ENCODE results near the gene HBEGF. TPM values are rescaled to one million over a fixed set of nuclear protein-coding genes. Genes with fewer than 3 reads are reported as not detected.

HBEGF gene
- total and polyA plus RNA-seq, 10 donors: 1.2 to 16.2 (median 6.9) TPM

GRCh38 chr5:140349244-140349643 lies 2.8 kb upstream of the HBEGF start:
- Histone ChIP-seq H3K4me3 (no peak overlapping the region), H3K27ac (no peak overlapping the region), H3K9me3 (no peaks in the 10 kb centered on the region), H3K4me1 (peaks cover 12 to 50% (median 36%) of the 10 kb centered on the region in 6 donors), H3K36me3 (no peaks in the 10 kb centered on the region), H3K27me3 (replicated peaks in 1 of 7) (peaks cover 0 to 40% (median 0%) of the 10 kb centered on the region in 7 donors)
- whole genome bisulfite sequencing, 5 donors: 86 to 98% (median 91%) methylated on average over 2 of the region's 2 CpGs
- intact Hi-C loops (cut with DNase I; ENCODE audit: low total_unique reads): no loop called here
- no peak for TF ChIP-seq POLR2AphosphoS5 (IDR thresholded peaks at IDR 0.05)
- no peak for TF ChIP-seq POLR2A (IDR thresholded peaks at IDR 0.05)
- no peak for TF ChIP-seq CTCF (IDR thresholded peaks at IDR 0.05 in 8 of 11, conservative IDR thresholded peaks at IDR 0.05 in 3 of 11)
- no peak for DNase-seq

GRCh38 chr5:140348104-140348503 lies 1.7 kb upstream of the HBEGF start:
- WGBS, 5 donors: 48 to 69% (median 65%) methylated on average over 4 of the region's 4 CpGs
- H3K27me3 ChIP-seq (replicated peaks in 1 of 7): peaks cover 0 to 38% (median 0%) of the 10 kb centered on the region in 7 donors
- TF ChIP-seq POLR2AphosphoS5 (IDR thresholded peaks at IDR 0.05) (no peak), CTCF (IDR thresholded peaks at IDR 0.05 in 8 of 11, conservative IDR thresholded peaks at IDR 0.05 in 3 of 11) (no peak), POLR2A (IDR thresholded peaks at IDR 0.05) (no peak)
- no peaks in the 10 kb centered on the region for H3K9me3 ChIP-seq
- H3K36me3 ChIP-seq: no peaks in the 10 kb centered on the region
- no peak for DNase-seq
- intact Hi-C loops (cut with DNase I; ENCODE audit: low total_unique reads): no loop called here
- H3K4me1 ChIP-seq: peaks cover 13 to 61% (median 45%) of the 10 kb centered on the region in 6 donors
- H3K27ac ChIP-seq: no peak overlapping the region
- H3K4me3 ChIP-seq: no peak overlapping the region

- TF ChIP-seq POLR2AphosphoS5 (IDR thresholded peaks at IDR 0.05) (no peak), CTCF (IDR thresholded peaks at IDR 0.05 in 8 of 11, conservative IDR thresholded peaks at IDR 0.05 in 3 of 11) (no peak), POLR2A (IDR thresholded peaks at IDR 0.05) (no peak)
- intact Hi-C loops (cut with DNase I; ENCODE audit: low total_unique reads): no loop called here
- H3K36me3 ChIP-seq: no peaks in the 10 kb centered on the region
- H3K4me3 ChIP-seq: peak overlapping the region in 1 of 8 donors; percentile 88
- H3K27ac ChIP-seq: peak overlapping the region in 3 of 8 donors; percentile 72 to 84 (median 76)
- DNase-seq: peak; percentile 14
- WGBS, 5 donors: 70 to 89% (median 78%) methylated on average over 2 of the region's 2 CpGs
- peaks cover 0 to 32% (median 0%) of the 10 kb centered on the region in 7 donors for H3K27me3 ChIP-seq (replicated peaks in 1 of 7)
- no peaks in the 10 kb centered on the region for H3K9me3 ChIP-seq
- peaks cover 20 to 69% (median 52%) of the 10 kb centered on the region in 6 donors for H3K4me1 ChIP-seq
These were observed 957 bp upstream of the HBEGF start for GRCh38 chr5:140347360-140347759.

GRCh38 chr5:140345919-140346347 lies 470 bp downstream of the HBEGF start:
- DNase-seq: peak; percentile 88
- Histone ChIP-seq H3K9me3 (no peaks in the 10 kb centered on the region), H3K27ac (peak overlapping the region; percentile 2 to 84 (median 78)), H3K4me3 (peak overlapping the region; percentile 62 to 88 (median 74)), H3K4me1 (peaks cover 23 to 75% (median 59%) of the 10 kb centered on the region in 6 donors), H3K27me3 (replicated peaks in 1 of 7) (peaks cover 0 to 29% (median 0%) of the 10 kb centered on the region in 7 donors), H3K36me3 (no peaks in the 10 kb centered on the region)
- WGBS, 5 donors: 10 to 24% (median 12%) methylated on average over 19 to 35 of the region's 35 CpGs
- intact Hi-C loops (cut with DNase I; ENCODE audit: low total_unique reads): no loop called here
- peak in 4 of 11 experiments; percentile 6 to 14 (median 10) for TF ChIP-seq CTCF (IDR thresholded peaks at IDR 0.05 in 8 of 11, conservative IDR thresholded peaks at IDR 0.05 in 3 of 11)
- no peak for TF ChIP-seq POLR2AphosphoS5 (IDR thresholded peaks at IDR 0.05)
- TF ChIP-seq POLR2A (IDR thresholded peaks at IDR 0.05): no peak
